ENCODE measurements around the gene GINS2. TPM values are rescaled to one million over a fixed set of nuclear protein-coding genes. Genes with fewer than 3 reads are reported as not detected.

Gene GINS2
- total RNA-seq, 1 experiment from 2014 or later = 53.3 TPM

- ChIA-PET RAD21 (ENCODE audit: low non-redundant PET in 1 of 2, low total read pairs in 2 of 2, uncharacterized antibody in 2 of 2, unreplicated experiment in 2 of 2) (no interaction called here), CTCF (no interaction called here), POLR2A (no interaction called here)
- Histone ChIP-seq H3K9me3 (ENCODE audit: control insufficient read depth in 1 of 2, insufficient read depth in 1 of 2, low read depth in 1 of 2, low read length in 2 of 2) (no peaks in the 10 kb centered on the region), H3K4me2 (ENCODE audit: low read length) (no peak overlapping the region), H3K4me3 (replicated peaks in 1 of 2; ENCODE audit: low read depth in 1 of 2, low read length in 2 of 2) (no peak overlapping the region), H3K9ac (ENCODE audit: low read length) (no peak overlapping the region), H3K79me2 (ENCODE audit: insufficient read depth, low read length) (no peaks in the 10 kb centered on the region; the same call in 1 of the 2 replicates), H3K4me1 (ENCODE audit: control insufficient read depth in 1 of 2, insufficient read depth in 2 of 2, low read length in 2 of 2) (peaks cover 22 to 30% of the 10 kb centered on the region in 2 experiments), H2AFZ (ENCODE audit: low read depth, low read length, poor library complexity, severe bottlenecking) (no peak overlapping the region), H4K20me1 (ENCODE audit: insufficient read depth) (no peaks in the 10 kb centered on the region), H3K9me2 (ENCODE audit: insufficient read depth) (no peaks in the 10 kb centered on the region), H3K27me3 (ENCODE audit: insufficient read depth, low read length) (no peaks in the 10 kb centered on the region), H3K36me3 (ENCODE audit: control insufficient read depth in 1 of 2, insufficient read depth in 2 of 2, low read length in 2 of 2) (peaks cover 0 to 10% of the 10 kb centered on the region in 2 experiments; a peak in 1 of 4 replicates), H3K27ac (ENCODE audit: low read depth, low read length) (no peak overlapping the region)
- no peak for TF ChIP-seq SP1 (IDR thresholded peaks at IDR 0.05; ENCODE audit: low read depth)
- no peak for TF ChIP-seq ZFX (IDR thresholded peaks at IDR 0.05)
- no peak for TF ChIP-seq ZNF274 (IDR thresholded peaks at IDR 0.05; ENCODE audit: low read depth, low read length)
- no peak for TF ChIP-seq RAD21 (IDR thresholded peaks at IDR 0.05; ENCODE audit: low read depth)
- TF ChIP-seq, protein P1, sequence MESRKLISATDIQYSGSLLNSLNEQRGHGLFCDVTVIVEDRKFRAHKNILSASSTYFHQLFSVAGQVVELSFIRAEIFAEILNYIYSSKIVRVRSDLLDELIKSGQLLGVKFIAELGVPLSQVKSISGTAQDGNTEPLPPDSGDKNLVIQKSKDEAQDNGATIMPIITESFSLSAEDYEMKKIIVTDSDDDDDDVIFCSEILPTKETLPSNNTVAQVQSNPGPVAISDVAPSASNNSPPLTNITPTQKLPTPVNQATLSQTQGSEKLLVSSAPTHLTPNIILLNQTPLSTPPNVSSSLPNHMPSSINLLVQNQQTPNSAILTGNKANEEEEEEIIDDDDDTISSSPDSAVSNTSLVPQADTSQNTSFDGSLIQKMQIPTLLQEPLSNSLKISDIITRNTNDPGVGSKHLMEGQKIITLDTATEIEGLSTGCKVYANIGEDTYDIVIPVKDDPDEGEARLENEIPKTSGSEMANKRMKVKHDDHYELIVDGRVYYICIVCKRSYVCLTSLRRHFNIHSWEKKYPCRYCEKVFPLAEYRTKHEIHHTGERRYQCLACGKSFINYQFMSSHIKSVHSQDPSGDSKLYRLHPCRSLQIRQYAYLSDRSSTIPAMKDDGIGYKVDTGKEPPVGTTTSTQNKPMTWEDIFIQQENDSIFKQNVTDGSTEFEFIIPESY (IDR thresholded peaks at IDR 0.05; ENCODE audit: extremely low read depth, insufficient replicate concordance, low read length) = no peak
- no peak for TF ChIP-seq REST (IDR thresholded peaks at IDR 0.05; ENCODE audit: low read depth)
- TF ChIP-seq JUND (IDR thresholded peaks at IDR 0.05) = no peak
- TF ChIP-seq ELF1 (IDR thresholded peaks at IDR 0.05; ENCODE audit: borderline replicate concordance, low read depth) = no peak
- TF ChIP-seq POLR2A (IDR thresholded peaks at IDR 0.05; ENCODE audit: borderline replicate concordance, extremely low read depth, insufficient read depth, insufficient read length) = no peak
- no peak for TF ChIP-seq EZH2phosphoT487 (IDR thresholded peaks at IDR 0.05; ENCODE audit: borderline replicate concordance)
- no peak for TF ChIP-seq CEBPB (IDR thresholded peaks at IDR 0.05; ENCODE audit: low read depth)
- TF ChIP-seq POLR2AphosphoS5 (IDR thresholded peaks at IDR 0.05; ENCODE audit: low read depth, low read length) = no peak
- no peak for TF ChIP-seq MAX (IDR thresholded peaks at IDR 0.05)
- TF ChIP-seq EZH2 (IDR thresholded peaks at IDR 0.05) = no peak
- no peak for TF ChIP-seq YY1 (IDR thresholded peaks at IDR 0.05; ENCODE audit: extremely low read depth, insufficient replicate concordance, low read depth, low read length)
- no peak for TF ChIP-seq SRF (IDR thresholded peaks at IDR 0.05; ENCODE audit: low read depth)
- no peak for TF ChIP-seq ATF3 (IDR thresholded peaks at IDR 0.05)
- ATAC-seq (no peak), DNase-seq (ENCODE audit: low read depth, low spot score) (no peak)
- intact Hi-C loops (cut with micrococcal nuclease) = no loop called here
- BruUV-seq (replicated peaks) = no TSS peak
Observed at GRCh38 chr16:85724126-85724879, 35.5 kb upstream of the GINS2 start.
